Measurements from ENCODE around the gene SERPINB13.
"Not testable (repeated sequence)": the region's sequence is repeated elsewhere in the genome, so short reads cannot be mapped to it uniquely, and the experiment has no call there.

The SERPINB13 gene

DNA sequence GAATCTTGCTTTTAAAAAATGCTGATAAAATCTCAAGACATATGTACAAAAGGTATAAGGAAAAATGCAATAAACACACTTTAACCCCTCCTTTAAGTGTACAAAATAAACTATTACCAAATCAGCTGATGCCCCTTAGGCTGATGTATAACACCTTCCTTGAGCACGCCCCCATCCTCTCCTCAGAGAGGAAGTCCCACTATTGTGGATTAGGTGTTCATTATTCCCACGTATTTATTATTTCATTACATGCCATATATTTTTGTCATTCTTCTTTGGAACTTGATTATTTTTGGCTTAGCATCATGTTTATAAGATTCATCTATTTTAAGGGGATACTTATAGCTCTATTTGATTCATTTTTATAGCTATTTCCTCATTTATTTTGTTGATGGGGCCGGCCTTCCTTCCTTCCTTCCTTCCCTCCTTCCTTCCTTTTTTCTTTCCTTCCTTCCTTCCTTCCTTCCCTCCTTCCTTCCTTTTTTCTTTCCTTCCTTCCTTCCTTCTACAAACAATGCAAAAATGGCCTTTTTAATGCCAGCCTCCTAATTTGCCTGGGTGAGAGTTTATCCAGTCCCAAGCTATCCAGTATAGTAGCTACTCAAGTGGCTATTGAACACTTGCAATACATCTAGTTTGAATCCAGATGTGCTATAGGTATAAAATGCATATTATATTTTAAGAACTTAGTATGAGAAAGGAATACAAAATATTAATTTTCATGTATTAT is 4.0 kb downstream of the SERPINB13 start:
- DNase-seq, result no peak

DNA sequence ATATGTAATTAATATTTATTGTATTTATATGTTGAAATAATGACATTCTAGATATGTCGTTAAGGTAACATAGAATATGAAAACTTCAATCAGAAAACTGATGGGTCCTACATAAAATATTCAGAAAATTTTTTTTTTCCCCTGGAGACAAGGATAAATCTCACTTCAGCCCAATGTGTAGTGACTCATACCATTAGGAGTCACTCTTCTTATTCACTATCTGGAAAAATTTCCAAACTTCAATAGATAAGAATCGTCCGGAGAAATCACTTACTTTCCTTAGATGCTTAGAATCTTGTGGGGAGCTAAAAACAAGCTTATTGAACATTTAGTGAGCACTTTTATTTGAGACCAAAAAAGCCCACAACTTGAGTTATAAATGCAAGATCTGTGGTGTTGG is 4.6 kb downstream of the SERPINB13 start:
- no peak for DNase-seq

- no peak for DNase-seq
These were observed 5.3 kb downstream of the SERPINB13 start for GRCh38 chr18:63592471-63592870.

GRCh38 chr18:63596964-63597363 is 9.8 kb downstream of the SERPINB13 start:
- no peak for DNase-seq

GRCh38 chr18:63603355-63603754 is 16.2 kb downstream of the SERPINB13 start:
- DNase-seq, result no peak

- no peak for DNase-seq
These were observed 16.6 kb downstream of the SERPINB13 start for GRCh38 chr18:63603772-63604171.

GRCh38 chr18:63604791-63605567 is 17.8 kb downstream of the SERPINB13 start:
- no peak for DNase-seq

DNA sequence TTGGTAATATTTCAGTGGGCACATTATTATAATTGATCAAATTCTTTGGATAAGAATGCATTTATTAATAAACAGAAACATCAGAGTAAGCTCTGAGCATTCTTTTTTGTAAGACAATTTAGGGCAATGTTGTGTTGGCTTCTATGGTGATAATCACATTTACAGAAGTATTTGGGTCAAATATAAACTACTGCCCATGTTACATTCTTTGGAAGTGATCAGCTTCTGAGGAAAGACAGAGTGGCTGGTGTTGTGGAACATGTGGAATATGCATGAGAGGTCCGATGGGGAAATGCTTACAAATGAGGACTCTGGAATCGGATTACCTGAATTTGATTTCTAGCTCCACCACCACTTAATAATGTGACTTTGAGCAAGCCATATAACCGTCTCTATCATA is 19.4 kb downstream of the SERPINB13 start:
- no peak for DNase-seq

DNA sequence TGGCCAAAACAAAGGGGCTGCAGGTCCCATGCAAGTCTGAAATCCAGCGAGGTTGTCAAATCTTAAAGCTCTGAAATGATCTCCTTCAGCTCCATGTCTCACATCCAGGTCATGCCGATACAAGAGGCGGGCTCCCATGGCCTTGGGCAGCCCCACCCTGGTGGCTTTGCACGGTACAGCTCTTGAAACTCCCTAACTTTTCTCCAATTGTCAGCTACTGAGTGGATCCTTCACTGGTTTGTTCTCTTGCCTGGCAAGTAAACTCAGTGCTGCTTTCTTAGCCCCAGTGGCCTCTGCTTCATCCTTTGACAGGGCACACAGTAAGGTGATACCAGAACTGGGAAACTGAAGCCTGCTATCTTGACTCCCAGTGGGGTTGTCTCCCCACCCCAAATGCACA is 26.3 kb downstream of the SERPINB13 start:
- DNase-seq, result no peak

DNA sequence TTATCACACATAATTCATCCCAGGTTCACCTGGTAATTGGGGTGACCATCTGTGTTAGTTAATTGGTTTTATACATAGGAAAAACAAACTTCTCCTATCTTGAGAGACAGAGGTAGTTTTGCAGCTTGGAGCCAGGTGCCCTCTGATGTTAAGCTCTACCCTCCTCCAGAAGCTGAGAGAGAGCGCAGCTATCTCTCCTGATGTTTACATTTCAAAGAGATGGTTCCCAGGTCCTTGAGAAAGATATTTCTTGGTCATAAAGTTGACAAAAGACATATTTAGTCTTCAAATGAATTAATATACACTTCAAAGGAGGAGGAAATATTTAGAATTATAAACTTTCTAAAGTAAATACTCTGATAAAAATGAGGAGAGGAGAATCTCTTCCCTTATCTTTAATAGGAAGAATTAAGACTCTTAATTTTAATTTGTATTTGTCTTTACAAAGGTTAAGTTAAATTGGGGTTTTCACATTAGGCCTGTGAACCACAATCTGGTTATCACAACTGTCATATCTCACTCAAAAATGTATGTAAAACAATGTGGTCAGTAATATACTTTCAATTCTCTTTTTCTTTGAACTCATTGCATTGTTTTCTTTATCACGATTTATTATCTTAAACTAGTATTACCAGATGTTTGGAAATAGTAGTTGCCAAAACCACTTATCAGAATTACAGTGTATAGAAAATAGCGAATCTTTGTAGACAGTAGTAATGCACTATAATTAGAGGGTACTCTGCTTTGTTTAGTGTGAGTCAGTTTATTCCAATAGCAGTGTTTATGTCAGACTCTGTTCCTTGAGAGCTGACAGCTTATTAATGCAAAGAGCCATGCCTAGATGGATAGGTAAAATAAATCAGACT is 30.1 kb downstream of the SERPINB13 start:
- DNase-seq, result no peak

GRCh38 chr18:63617915-63618234 is 30.7 kb downstream of the SERPINB13 start:
- no peak for DNase-seq

DNA sequence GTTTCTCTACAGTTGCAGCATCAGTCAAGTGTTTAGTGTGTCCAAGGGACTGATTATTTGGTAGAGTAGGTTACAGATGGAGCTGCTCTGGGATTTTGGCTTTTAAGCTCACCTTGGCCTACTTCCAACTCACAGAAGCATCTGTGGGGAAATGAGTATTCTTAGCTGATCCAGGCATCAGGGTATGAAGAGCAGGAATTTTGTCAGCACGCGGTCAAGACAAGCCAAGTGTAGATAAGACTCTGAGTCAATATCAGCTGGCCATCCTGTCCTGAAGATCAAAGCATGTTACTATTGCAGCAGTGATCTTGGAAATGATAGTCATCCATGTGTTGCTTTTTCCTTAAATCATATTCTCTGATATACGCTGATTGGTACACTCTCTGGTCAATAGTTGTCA is 32.5 kb downstream of the SERPINB13 start:
- no peak for DNase-seq

DNA sequence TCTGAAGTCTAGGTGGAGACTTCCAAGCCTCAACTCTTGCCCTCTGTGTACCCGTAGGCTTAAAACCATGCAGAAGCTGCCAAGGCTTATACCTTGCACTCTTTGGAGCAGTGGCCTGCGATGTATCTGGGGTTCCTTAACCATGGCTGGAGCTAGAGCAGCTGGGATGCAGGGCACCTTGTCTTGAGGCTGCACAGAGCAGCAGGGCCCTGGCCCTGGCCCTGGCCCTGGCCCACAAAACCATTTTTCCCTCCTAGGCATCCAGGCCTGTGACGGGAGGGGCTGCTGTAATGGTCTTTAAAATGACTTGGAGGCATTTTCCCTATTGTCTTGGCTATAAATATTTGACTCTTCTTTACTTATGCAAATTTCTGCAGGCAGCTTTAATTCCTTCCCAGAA is 37.7 kb downstream of the SERPINB13 start:
- DNase-seq, result no peak

DNA sequence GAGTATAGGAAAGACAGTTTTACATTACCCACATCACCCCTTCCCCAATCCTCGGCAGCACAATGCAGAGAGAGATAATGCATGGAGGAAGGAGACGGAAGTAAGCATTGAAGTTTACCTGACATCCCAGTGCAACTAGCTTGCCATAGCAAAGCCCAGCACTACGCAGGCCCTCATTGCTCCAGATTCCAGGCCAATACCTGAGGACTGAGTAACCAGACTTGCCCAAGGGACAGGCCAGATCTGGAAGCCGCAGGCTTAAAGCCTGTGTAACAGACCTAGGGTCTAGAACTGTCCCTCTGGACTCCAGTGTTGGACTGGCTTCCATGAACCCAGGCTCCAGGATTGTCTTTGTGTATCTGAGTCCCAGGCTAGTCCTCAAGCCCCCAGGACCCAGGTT is 39.3 kb downstream of the SERPINB13 start:
- no peak for DNase-seq

GRCh38 chr18:63627819-63628218 is 40.7 kb downstream of the SERPINB13 start:
- no peak for DNase-seq

DNA sequence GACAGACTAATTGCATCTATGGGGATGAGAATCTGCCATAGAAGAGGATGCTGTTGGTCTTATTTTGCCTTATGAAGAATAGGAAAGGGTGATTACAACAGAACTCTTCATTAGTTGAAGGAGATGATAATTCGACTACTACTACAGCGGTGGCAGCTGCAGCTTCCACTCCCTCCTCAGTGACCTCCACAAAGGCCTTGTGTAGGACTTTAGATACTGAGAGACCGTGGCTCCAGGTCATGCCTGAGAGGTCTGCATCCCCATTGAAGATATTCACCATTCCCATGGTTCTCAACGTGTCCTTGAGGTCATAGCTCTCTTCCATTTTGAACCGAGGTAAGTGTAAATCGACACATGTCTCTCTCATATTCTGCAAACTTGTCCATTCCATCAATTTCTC is 50.6 kb downstream of the SERPINB13 start:
- no peak for DNase-seq

DNA sequence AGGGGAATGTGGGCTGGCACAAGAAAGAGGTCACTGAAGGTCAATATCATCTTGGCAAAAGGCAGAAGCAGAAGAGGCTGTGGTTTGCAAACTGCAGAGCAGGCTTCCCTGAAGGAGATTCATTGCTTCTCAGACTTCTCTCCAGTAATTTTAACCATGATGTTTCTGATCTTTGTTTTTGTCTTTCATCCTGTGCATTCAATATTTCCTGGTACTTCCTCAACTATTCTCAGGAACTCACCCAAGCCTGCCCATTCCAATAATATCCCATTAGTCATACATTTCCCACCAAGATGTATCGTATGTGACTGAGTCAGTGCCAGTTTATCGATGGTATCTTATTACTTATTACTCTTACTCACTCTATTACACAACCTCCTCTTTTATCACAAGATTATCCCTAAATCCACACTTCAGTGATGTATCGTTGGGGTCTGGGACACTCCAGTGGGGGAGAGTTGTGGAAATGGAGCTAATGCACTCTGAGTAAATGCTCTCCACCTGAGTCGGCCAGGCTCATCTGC is 54.1 kb downstream of the SERPINB13 start:
- DNase-seq, result not testable (repeated sequence)

DNA sequence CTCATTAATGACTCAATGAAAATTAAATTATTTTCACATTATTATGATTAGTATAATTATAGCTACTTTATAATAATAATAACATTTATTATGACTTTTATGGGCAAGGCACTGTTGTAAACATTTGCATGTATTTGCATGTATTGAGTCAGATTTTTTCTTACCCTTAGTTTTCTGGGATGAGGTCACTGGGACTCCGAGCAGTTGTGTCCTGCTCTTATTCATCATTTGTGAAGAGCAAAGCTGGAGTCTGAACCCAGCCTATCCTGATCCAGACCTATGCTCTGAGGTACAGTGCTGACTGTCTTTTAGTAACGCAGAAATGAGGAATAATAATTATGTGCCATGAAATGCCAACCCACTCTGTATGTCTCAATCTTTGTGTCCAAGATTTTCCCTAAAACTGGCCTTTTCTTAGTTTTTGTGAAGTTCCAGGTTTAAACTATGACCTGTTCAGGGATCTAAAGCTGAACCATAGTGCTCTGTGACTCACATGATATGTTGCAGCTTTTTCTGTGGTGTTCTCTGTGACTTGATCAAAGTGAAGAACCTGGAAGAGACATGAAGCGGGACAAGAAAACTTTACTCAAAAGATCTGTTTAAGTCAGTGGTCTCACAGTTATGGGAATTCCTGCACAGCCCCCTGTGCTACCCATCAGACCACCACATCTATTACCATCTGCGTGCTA is 55.7 kb downstream of the SERPINB13 start:
- not testable (repeated sequence) for DNase-seq

GRCh38 chr18:63644142-63644541 is 57.0 kb downstream of the SERPINB13 start, which contains the start of gene SERPINB4:
Gene SERPINB4, minus strand, starts transcription at chr18:63644256. Its CDS starts 679 bp downstream, at chr18:63643577.
- not testable (repeated sequence) for DNase-seq

GRCh38 chr18:63644694-63645093 is 57.6 kb downstream of the SERPINB13 start:
- not testable (repeated sequence) for DNase-seq

DNA sequence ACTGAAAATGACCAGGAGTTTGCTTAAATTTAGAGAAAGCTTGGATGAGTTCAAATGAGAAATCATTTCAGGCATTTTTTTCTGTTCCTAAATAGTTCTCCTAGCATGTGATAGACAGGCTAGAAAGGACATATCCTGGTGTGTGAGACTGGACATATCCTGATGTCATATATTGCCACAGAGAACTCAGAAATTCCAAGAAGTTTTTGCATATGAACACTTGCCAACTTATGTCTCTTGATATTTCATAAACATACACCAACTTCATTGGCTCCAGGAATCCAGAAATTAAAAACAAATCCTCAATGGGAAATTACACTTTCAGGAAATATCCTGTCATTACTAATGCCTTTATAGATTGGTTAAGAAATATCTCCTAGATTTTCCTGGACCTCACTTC is 59.8 kb downstream of the SERPINB13 start:
- no peak for DNase-seq

GRCh38 chr18:63648241-63648640 is 61.1 kb downstream of the SERPINB13 start:
- no peak for DNase-seq
